Superior temporal gyrus (tissue), 1 donor: ENCODE results near the gene UBALD2.
"Not testable (repeated sequence)": the region's sequence is repeated elsewhere in the genome, so short reads cannot be mapped to it uniquely, and the experiment has no call there.

Source experiments
- DNase-seq: peaks from one replicate; pipeline ENCODE4 v3.0.0-alpha.2; 2016; ENCODE audit errors: extremely low spot score

UBALD2 gene

DNA sequence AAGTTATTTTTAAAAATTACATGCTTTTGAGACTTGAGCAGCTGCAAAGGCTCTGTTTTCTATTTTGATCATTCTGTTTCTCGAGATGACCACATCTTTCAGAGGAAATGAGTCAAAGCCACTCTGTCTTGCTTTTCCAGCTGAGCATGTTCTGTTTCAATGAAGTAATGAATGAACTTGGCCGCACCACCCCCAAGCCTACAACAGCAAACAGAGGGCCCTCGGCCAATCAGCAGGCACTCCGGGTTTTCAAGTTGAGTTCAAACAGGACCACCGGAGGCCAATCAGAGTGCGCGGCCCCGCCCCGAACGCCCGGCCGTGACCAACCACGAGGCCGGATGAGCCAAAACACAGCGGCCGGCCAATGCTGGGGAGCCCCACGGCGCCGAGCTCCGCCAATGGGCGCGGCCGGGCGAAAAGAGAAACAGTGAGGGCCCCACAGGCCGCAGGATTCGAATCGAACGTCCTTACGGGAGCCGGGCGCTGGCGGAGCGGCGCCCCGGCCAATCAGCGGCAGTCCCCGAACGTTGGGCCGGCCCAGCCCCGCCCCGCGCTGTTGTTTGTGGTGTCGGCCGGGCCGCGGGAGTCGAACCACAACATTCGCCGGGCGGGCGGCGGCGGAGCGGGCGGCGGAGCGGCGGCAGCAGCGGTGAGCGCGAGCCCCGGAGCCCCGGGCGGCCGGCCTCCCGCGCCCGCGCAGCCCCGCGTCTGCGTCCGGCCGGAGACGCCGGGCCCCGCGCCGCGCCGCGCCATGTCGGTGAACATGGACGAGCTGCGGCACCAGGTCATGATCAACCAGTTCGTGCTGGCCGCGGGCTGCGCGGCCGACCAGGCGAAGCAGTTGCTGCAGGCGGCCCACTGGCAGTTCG lies at the start of gene UBALD2:
Gene UBALD2, plus strand, starts transcription at position 594 of the 869 bp plus-strand sequence. Its CDS starts 158 bp downstream, at position 752.
- peak; percentile 99 for DNase-seq

GRCh38 chr17:76217081-76217480 lies 48.1 kb upstream of the UBALD2 start:
- DNase-seq: no peak

GRCh38 chr17:76219670-76220383 lies 45.3 kb upstream of the UBALD2 start:
- no peak for DNase-seq

DNA sequence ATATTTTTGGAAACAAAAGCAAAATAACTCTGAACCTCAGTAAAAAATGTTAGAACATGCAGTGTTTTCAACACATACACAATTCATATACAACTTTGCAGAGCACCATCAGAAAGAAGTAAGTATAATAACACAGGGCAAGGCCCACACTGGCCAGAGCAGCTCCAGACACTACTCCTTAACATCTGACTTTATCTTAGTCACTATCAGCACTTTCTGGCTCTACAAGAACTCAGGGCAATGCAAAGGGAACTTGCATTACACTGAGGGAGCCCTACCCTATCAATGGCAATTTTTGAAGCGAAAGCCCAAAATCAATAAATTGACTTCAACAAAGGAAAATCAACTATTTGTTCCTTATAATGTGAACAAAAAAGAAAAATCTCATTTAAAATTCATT lies 41.3 kb upstream of the UBALD2 start:
- DNase-seq: no peak

GRCh38 chr17:76225373-76226086 lies 39.6 kb upstream of the UBALD2 start:
- not testable (repeated sequence) for DNase-seq

GRCh38 chr17:76226749-76227148 lies 38.4 kb upstream of the UBALD2 start:
- not testable (repeated sequence) for DNase-seq

DNA sequence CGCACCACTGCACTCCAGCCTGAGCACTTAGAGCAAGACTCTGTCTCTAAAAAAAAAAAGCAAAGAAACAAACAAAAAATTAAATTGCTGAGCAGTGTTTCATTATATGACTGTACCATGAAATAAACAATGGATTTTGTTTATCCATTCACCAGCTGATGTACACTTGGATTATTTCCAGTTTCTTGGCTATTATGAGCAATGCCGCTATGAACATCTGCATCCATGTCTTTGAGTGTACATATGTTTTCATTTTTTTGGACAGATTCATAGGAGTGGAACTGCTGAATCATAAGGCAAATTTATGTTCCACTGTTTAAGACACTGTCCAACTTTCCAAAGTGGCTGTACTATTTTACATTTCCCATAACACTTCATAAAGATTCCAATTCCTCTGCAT lies 32.8 kb upstream of the UBALD2 start:
- no peak for DNase-seq

GRCh38 chr17:76233588-76234353 lies 31.4 kb upstream of the UBALD2 start:
- no peak for DNase-seq

- no peak for DNase-seq
These were observed 30.8 kb upstream of the UBALD2 start for GRCh38 chr17:76234354-76234679.

GRCh38 chr17:76235883-76236282 lies 29.3 kb upstream of the UBALD2 start:
- DNase-seq: no peak

DNA sequence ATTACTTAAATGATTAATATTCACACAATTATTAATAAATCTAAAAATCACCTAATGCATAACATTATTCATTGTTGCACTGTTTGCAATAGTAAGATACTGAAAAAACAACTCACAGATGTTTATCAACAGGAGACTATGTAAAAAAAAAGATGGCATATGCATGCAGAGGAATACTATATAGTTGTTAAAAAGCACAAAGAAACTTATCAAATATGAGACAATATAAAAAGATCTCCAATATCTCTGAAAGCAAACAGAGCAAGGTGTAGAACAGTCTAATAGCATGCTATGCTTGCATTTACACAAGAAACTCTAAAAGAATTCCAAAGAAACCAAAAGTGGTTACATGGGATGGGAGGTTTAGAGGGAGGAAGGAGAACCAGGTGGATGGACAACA lies 28.5 kb upstream of the UBALD2 start:
- no peak for DNase-seq

GRCh38 chr17:76237859-76238313 lies 27.3 kb upstream of the UBALD2 start:
- DNase-seq: no peak

DNA sequence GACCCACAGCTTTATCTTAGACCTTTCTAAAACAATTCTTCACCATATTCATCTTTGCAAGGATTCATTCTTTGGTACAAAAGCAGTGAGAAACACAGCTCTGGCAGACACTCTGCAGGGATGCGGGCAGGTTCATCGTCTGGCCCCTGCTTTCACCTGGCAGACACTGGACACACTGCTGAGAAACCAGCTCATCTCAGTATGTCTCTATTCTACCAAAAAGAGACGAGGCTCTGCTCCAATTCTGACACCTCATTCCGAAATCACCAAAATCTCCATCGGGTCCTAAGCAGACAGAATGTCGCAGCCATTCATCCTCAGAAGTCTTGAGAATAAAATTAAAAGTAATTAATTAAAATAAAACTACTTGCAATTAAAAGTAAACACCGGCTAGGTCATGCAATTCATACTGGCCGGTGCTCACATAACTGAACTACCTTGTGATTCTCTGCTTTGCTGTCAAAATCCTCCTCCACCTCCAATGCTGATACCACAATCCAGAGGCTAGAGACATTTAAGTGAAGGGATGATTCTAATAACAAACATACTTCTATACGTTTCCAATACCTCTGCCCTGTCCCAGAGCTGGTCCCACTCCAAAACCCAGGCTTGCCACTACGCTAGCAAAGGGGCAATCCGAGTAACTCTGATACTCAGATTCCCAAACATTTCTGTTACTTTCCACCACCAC lies 26.2 kb upstream of the UBALD2 start:
- DNase-seq: no peak

DNA sequence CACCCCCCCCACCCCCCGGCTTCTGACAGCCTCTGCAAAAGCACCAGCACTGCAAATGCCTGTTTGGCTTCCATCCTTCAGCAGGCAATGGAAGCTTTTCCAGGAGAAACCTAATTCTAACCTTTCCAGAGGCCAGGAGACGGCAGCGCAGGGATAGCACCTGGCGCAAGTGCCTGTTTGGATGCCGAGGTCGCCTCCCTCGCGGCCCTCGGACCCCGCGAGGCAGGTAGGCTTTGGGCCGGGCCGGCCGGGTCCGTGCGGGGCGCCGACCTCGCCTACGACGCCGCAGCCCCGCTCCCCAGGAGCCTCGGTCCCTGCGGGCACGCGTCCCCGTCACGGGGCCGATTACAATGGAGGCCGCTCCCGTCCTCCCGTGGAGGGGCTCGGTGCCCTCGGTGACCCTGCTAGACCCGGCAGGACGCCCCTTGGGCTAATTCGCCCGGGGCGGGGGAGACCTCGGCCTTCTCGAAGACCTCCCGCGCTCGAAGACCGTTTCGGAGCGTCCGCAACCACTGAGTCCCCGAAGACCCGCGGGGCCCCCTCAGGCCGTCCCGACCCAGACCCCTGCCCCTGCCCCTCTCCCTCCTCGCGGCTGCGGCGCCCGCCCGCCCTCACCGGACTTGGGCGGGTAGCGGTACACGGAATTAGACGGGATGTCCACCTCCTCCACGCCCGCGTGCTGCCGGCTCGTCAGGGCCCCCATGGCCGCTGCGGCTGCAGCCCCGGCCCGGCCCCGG lies 25.4 kb upstream of the UBALD2 start:
- no peak for DNase-seq

- DNase-seq: peak; percentile 78
These were observed 24.5 kb upstream of the UBALD2 start, which contains the start of gene RNF157 for GRCh38 chr17:76240461-76241203. TSS of gene RNF157 (minus strand) at chr17:76240493. CDS start at chr17:76240240, 253 bp downstream.

- peak; percentile 40 for DNase-seq
These were observed 24.0 kb upstream of the UBALD2 start for GRCh38 chr17:76241204-76241538.

DNA sequence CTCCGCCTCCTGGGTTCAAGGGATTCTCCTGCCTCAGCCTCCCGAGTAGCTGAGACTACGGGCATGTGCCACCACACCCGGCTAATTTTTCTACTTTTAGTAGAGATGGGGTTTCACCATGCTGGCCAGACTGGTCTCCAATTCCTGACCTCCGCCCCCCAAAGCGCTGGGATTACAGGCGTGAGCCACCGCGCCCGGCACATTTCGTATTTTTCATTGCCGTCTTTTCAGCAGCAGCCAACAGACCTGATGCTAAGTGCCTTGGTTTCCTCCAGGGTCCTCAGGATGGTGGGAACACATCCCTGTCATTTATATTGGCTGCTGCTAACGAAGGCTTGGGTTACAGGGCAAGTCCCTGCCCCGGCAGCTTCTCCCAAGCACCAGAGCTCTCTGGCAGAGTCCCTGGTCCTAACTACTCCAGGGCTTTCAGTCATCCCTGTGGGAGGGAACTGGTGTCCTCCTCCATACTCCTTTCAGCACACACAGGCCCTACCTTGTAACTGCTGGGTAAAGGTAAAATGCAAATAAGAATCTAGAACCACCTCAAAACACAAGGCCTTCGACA lies 23.4 kb upstream of the UBALD2 start:
- no peak for DNase-seq

DNA sequence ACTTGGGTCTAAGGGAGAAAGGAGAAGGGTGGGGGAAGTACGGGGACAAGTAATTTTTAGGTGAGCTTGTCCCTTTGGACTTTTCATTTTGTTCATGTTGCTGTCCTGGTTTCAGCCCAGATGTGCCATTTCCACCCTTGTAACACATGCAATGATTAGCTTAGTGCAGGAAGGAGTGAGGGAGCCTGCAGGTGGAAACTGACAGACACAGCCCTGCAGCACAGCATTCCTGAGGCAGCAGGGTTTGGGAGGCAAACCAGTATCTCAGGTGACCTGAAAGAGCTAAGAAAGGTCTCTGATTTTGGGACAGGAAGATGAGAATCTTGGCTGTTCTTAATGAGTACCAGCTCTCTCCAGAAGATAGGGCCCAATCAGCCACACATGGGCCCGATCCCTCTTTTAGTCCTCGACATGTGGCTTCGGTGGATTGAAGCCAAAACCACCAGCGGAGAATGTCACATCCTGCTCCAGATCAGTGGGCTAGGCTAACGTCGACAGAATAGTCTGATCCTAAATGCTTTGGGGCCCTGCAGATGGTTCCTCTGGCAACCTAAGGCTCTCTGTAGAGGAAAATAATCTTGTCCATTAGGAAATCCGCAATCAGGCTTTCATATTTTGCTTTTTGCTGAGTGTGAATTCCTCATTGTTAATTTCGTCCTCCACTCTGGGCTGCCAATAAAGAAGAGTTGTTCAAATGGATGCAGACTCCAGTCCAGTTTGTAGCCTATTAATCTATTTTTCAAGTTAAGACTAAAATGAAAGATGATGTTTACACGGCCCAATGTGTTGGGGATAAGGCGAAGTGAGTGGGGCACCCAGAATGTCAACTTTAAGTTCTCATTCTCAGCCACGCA lies 21.1 kb upstream of the UBALD2 start:
- peak; percentile 9 for DNase-seq
